ENCODE measurements around the gene PCF11. TPM values are rescaled to one million over a fixed set of nuclear protein-coding genes. Genes with fewer than 3 reads are reported as not detected.
"Not testable (repeated sequence)": the region's sequence is repeated elsewhere in the genome, so short reads cannot be mapped to it uniquely, and the experiment has no call there.

The PCF11 gene
- total RNA-seq, 1 experiment from 2014 or later, result 46.1 TPM

DNA sequence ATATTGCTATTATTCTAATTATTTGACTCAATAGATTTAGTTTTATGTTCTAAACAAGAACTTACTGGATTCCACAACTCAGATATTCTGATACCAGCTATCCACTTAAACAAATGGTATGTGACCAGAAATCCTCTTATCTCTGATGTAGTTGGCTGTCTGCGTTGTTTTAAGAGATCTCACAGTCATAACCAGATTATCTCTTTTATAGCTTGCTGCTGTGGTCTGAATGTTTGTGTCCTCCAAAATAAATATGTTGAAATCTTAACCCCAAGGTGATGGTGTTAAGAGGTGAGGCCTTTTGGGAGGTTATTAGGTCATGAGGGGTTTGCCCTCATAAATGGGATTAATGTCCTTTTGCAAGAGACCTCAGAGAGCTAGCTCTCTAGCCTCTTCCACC, 49.3 kb downstream of the PCF11 start (continued):
- TF ChIP-seq, protein P1, sequence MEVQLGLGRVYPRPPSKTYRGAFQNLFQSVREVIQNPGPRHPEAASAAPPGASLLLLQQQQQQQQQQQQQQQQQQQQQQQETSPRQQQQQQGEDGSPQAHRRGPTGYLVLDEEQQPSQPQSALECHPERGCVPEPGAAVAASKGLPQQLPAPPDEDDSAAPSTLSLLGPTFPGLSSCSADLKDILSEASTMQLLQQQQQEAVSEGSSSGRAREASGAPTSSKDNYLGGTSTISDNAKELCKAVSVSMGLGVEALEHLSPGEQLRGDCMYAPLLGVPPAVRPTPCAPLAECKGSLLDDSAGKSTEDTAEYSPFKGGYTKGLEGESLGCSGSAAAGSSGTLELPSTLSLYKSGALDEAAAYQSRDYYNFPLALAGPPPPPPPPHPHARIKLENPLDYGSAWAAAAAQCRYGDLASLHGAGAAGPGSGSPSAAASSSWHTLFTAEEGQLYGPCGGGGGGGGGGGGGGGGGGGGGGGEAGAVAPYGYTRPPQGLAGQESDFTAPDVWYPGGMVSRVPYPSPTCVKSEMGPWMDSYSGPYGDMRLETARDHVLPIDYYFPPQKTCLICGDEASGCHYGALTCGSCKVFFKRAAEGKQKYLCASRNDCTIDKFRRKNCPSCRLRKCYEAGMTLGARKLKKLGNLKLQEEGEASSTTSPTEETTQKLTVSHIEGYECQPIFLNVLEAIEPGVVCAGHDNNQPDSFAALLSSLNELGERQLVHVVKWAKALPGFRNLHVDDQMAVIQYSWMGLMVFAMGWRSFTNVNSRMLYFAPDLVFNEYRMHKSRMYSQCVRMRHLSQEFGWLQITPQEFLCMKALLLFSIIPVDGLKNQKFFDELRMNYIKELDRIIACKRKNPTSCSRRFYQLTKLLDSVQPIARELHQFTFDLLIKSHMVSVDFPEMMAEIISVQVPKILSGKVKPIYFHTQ (CRISPR knock-in tag; IDR thresholded peaks at IDR 0.05), result no peak
- TF ChIP-seq, protein P2, sequence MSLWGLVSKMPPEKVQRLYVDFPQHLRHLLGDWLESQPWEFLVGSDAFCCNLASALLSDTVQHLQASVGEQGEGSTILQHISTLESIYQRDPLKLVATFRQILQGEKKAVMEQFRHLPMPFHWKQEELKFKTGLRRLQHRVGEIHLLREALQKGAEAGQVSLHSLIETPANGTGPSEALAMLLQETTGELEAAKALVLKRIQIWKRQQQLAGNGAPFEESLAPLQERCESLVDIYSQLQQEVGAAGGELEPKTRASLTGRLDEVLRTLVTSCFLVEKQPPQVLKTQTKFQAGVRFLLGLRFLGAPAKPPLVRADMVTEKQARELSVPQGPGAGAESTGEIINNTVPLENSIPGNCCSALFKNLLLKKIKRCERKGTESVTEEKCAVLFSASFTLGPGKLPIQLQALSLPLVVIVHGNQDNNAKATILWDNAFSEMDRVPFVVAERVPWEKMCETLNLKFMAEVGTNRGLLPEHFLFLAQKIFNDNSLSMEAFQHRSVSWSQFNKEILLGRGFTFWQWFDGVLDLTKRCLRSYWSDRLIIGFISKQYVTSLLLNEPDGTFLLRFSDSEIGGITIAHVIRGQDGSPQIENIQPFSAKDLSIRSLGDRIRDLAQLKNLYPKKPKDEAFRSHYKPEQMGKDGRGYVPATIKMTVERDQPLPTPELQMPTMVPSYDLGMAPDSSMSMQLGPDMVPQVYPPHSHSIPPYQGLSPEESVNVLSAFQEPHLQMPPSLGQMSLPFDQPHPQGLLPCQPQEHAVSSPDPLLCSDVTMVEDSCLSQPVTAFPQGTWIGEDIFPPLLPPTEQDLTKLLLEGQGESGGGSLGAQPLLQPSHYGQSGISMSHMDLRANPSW (CRISPR knock-in tag; conservative IDR thresholded peaks at IDR 0.05; ENCODE audit: low read depth), result no peak
- TF ChIP-seq, protein P3, sequence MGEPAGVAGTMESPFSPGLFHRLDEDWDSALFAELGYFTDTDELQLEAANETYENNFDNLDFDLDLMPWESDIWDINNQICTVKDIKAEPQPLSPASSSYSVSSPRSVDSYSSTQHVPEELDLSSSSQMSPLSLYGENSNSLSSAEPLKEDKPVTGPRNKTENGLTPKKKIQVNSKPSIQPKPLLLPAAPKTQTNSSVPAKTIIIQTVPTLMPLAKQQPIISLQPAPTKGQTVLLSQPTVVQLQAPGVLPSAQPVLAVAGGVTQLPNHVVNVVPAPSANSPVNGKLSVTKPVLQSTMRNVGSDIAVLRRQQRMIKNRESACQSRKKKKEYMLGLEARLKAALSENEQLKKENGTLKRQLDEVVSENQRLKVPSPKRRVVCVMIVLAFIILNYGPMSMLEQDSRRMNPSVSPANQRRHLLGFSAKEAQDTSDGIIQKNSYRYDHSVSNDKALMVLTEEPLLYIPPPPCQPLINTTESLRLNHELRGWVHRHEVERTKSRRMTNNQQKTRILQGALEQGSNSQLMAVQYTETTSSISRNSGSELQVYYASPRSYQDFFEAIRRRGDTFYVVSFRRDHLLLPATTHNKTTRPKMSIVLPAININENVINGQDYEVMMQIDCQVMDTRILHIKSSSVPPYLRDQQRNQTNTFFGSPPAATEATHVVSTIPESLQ (CRISPR knock-in tag; IDR thresholded peaks at IDR 0.05), result no peak
- TF ChIP-seq MYBL2 (CRISPR knock-in tag; IDR thresholded peaks at IDR 0.05), result no peak

- CTCF ChIA-PET; H3K27me3 Mint-ChIP-seq (ENCODE audit: low read depth); H3K36me3 Mint-ChIP-seq; H3K4me1 Mint-ChIP-seq; H3K9me3 Mint-ChIP-seq; ATAC-seq; H3K4me3 Mint-ChIP-seq; POLR2A ChIA-PET; H3K27ac Mint-ChIP-seq; DNase-seq (ENCODE audit: low spot score): not testable (repeated sequence)
Measured at GRCh38 chr11:83206771-83207382, 49.9 kb downstream of the PCF11 start.

DNA sequence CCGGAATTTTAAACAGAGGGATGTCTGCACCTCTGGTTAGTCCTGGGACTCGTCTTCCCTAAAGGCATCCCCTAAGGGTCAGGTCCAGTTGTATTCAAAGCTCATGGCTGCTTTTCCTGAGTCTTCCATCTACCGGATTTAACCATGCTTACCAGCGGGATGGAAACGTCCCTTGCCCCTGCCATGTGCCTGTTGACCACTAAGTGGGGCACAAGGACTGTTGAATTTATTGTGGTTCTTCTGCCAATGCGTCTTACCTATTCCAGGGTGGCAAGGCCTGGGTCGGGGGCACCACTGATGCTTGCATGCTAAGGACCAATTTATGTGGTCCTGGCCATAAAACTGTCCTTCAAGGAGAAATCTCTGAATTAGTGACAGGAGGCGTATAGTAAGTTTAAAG, 62.2 kb downstream of the PCF11 start:
- peak; percentile 36 for DNase-seq (ENCODE audit: low spot score)
- H3K27ac Mint-ChIP-seq, result no peak overlapping the region
- TF ChIP-seq MLX (CRISPR knock-in tag; IDR thresholded peaks at IDR 0.05) (no peak), CTCF (IDR thresholded peaks at IDR 0.05) (peak; percentile 33; the same call in 1 of the 2 replicates)
- TF ChIP-seq, protein P4, sequence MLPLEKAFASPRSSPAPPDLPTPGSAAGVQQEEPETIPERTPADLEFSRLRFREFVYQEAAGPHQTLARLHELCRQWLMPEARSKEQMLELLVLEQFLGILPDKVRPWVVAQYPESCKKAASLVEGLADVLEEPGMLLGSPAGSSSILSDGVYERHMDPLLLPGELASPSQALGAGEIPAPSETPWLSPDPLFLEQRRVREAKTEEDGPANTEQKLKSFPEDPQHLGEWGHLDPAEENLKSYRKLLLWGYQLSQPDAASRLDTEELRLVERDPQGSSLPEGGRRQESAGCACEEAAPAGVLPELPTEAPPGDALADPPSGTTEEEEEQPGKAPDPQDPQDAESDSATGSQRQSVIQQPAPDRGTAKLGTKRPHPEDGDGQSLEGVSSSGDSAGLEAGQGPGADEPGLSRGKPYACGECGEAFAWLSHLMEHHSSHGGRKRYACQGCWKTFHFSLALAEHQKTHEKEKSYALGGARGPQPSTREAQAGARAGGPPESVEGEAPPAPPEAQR (CRISPR knock-in tag; IDR thresholded peaks at IDR 0.05), result no peak
- ChIA-PET CTCF (interaction anchor here (0.6 to 1.1 kb wide), 8 partner anchors 31 to 603 kb away, joined by 3 to 8 read pairs (median 3); partner anchors contain the start of gene DDIAS), POLR2A (no interaction called here)
- H3K4me1 Mint-ChIP-seq, result no peaks in the 10 kb centered on the region
- H3K4me3 Mint-ChIP-seq, result no peak overlapping the region
- ATAC-seq, result peak; percentile 75
- H3K27me3 Mint-ChIP-seq (ENCODE audit: low read depth), result no peaks in the 10 kb centered on the region
- no peaks in the 10 kb centered on the region; the same call in 1 of the 2 replicates for H3K36me3 Mint-ChIP-seq
- no peaks in the 10 kb centered on the region for H3K9me3 Mint-ChIP-seq
